H9 (cell line): ENCODE data around the gene VAV3. TPM values are rescaled to one million over a fixed set of nuclear protein-coding genes. Genes with fewer than 3 reads are reported as not detected.

Source experiments
- DNase-seq: peaks from one replicate; pipeline ENCODE4 v3.0.0-alpha.2; 2017
- H2AFZ ChIP-seq: one replicate; pipeline ENCODE4 v1.6.1; 2013; ENCODE audit warnings: mild to moderate bottlenecking, low read length, control low read depth, moderate library complexity
- H2AK5ac ChIP-seq: 2 replicates; pipeline ENCODE4 v1.6.1; 2013; ENCODE audit warnings: low read length, control low read depth, mixed read lengths; ENCODE audit not compliant: insufficient read length
- H2BK120ac ChIP-seq: one replicate; pipeline ENCODE4 v1.6.1; 2013; ENCODE audit warnings: low read depth, mild to moderate bottlenecking, low read length, control low read depth, inconsistent platforms; ENCODE audit not compliant: poor library complexity, severe bottlenecking
- H2BK12ac ChIP-seq: 2 replicates; pipeline ENCODE4 v1.6.1; 2013; ENCODE audit warnings: low read length, control low read depth, mixed read lengths, low read depth; ENCODE audit not compliant: insufficient read length
- H2BK15ac ChIP-seq: 2 replicates; pipeline ENCODE4 v1.6.1; 2013; ENCODE audit warnings: low read depth, low read length, control low read depth
- H2BK20ac ChIP-seq: one replicate; pipeline ENCODE4 v1.6.1; 2013; ENCODE audit warnings: low read depth, mild to moderate bottlenecking, low read length, control low read depth, inconsistent platforms; ENCODE audit not compliant: poor library complexity, severe bottlenecking
- H2BK5ac ChIP-seq: 2 replicates; pipeline ENCODE4 v1.6.1; 2013; ENCODE audit warnings: low read length, control low read depth, mixed read lengths; ENCODE audit not compliant: insufficient read length
- H3K14ac ChIP-seq: 2 replicates; pipeline ENCODE4 v1.6.1; 2013; ENCODE audit warnings: low read length, control low read depth; ENCODE audit not compliant: insufficient read depth
- H3K18ac ChIP-seq: 2 replicates; pipeline ENCODE4 v1.6.1; 2013; ENCODE audit warnings: low read depth, mild to moderate bottlenecking, mixed read lengths, low read length, control low read depth; ENCODE audit not compliant: insufficient read length
- H3K23ac ChIP-seq: 2 replicates; pipeline ENCODE4 v1.6.1; 2013; ENCODE audit warnings: low read length, control low read depth, mixed read lengths, low read depth; ENCODE audit not compliant: insufficient read length
- H3K23me2 ChIP-seq: 2 replicates; pipeline ENCODE4 v1.6.1; 2013; ENCODE audit warnings: low read depth, mild to moderate bottlenecking, mixed read lengths, low read length, control low read depth; ENCODE audit not compliant: insufficient read length, poor library complexity, severe bottlenecking
- H3K27ac ChIP-seq: 2 replicates; pipeline ENCODE4 v1.5.1; 2013; ENCODE audit warnings: low read length, control low read depth, mixed read lengths, low read depth; ENCODE audit not compliant: insufficient read length
- H3K27me3 ChIP-seq: 2 replicates; pipeline ENCODE4 v1.6.1; 2013; ENCODE audit warnings: low read length, control low read depth, inconsistent platforms; ENCODE audit not compliant: insufficient read depth
- H3K4ac ChIP-seq: 2 replicates; pipeline ENCODE4 v1.6.1; 2013; ENCODE audit warnings: low read depth, mild to moderate bottlenecking, control low read depth, inconsistent platforms, low read length, moderate library complexity
- H3K4me1 ChIP-seq: 2 replicates; pipeline ENCODE4 v1.6.1; 2013; ENCODE audit warnings: low read length, control low read depth, inconsistent platforms; ENCODE audit not compliant: insufficient read depth
- H3K4me2 ChIP-seq: 2 replicates; pipeline ENCODE4 v1.6.1; 2013; ENCODE audit warnings: low read length, control low read depth, mixed read lengths; ENCODE audit not compliant: insufficient read length, insufficient read depth
- H3K56ac ChIP-seq: 2 replicates; pipeline ENCODE4 v1.6.1; 2013; ENCODE audit warnings: low read depth, mild to moderate bottlenecking, mixed read lengths, low read length, control low read depth; ENCODE audit not compliant: insufficient read length
- H3K79me1 ChIP-seq: 2 replicates; pipeline ENCODE4 v1.6.1; 2013; ENCODE audit warnings: low read depth, mild to moderate bottlenecking, moderate library complexity, low read length, control low read depth, inconsistent platforms; ENCODE audit not compliant: insufficient read depth, poor library complexity, severe bottlenecking
- H3K79me2 ChIP-seq: 2 replicates; pipeline ENCODE4 v1.6.1; 2013; ENCODE audit warnings: low read length, control low read depth, inconsistent platforms; ENCODE audit not compliant: insufficient read depth
- H3K9ac ChIP-seq: 2 replicates; pipeline ENCODE4 v1.6.1; 2013; ENCODE audit warnings: low read length, control low read depth, mixed read lengths; ENCODE audit not compliant: insufficient read length; ENCODE audit errors: extremely low read depth
- H3K9me3 ChIP-seq: one replicate; pipeline ENCODE4 v1.6.1; 2013; ENCODE audit warnings: low read depth, low read length, inconsistent platforms; ENCODE audit not compliant: control insufficient read depth
- H3T11ph ChIP-seq: one replicate; pipeline ENCODE4 v1.6.1; 2013; ENCODE audit warnings: mild to moderate bottlenecking, low read length, control low read depth, inconsistent platforms
- H4K20me1 ChIP-seq: one replicate; pipeline ENCODE4 v1.6.1; 2013; ENCODE audit not compliant: control insufficient read depth, insufficient read length, insufficient read depth
- H4K5ac ChIP-seq: 2 replicates; pipeline ENCODE4 v1.6.1; 2013; ENCODE audit warnings: low read depth, mild to moderate bottlenecking, mixed read lengths, low read length, control low read depth; ENCODE audit not compliant: insufficient read length
- H4K8ac ChIP-seq: replicated peaks from 2 replicates; pipeline ENCODE4 v1.6.1; 2013; ENCODE audit warnings: low read length, control low read depth, mixed read lengths, low read depth; ENCODE audit not compliant: insufficient read length
- H4K91ac ChIP-seq: 2 replicates; pipeline ENCODE4 v1.6.1; 2013; ENCODE audit warnings: low read depth, mild to moderate bottlenecking, moderate library complexity, mixed read lengths, low read length, control low read depth; ENCODE audit not compliant: insufficient read length
- H3K27ac Mint-ChIP-seq, 3 experiments: 2 replicates in 2 of 3; 3 replicates in 1 of 3; pipeline ENCODE4 v1.8.0; 2020 to 2021; ENCODE audit warnings: mixed read lengths in 3 of 3, mild to moderate bottlenecking in 1 of 3, moderate library complexity in 1 of 3
- H3K27me3 Mint-ChIP-seq: 2 replicates; pipeline ENCODE4 v1.8.0; 2021; ENCODE audit warnings: low read depth, mild to moderate bottlenecking, moderate library complexity, mixed read lengths
- H3K36me3 Mint-ChIP-seq, 3 experiments: 2 replicates in 2 of 3; 3 replicates in 1 of 3; pipeline ENCODE4 v1.8.0; 2020 to 2021; ENCODE audit warnings: low read depth in 3 of 3, mixed read lengths in 3 of 3; ENCODE audit not compliant: insufficient read depth in 1 of 3
- H3K4me1 Mint-ChIP-seq, 2 experiments: 2 replicates each; pipeline ENCODE4 v1.8.0; 2020; ENCODE audit warnings: mixed read lengths in 2 of 2
- H3K4me3 Mint-ChIP-seq, 2 experiments: 2 replicates in 1 of 2; 3 replicates in 1 of 2; pipeline ENCODE4 v1.8.0; 2020 to 2021; ENCODE audit warnings: mild to moderate bottlenecking in 2 of 2, mixed read lengths in 2 of 2, moderate library complexity in 1 of 2
- H3K9me3 Mint-ChIP-seq, 2 experiments: 2 replicates in 1 of 2; 3 replicates in 1 of 2; pipeline ENCODE4 v1.8.0; 2020; ENCODE audit warnings: mild to moderate bottlenecking in 2 of 2, mixed read lengths in 2 of 2, moderate library complexity in 1 of 2
- WGBS: extraction: QIAGEN DNeasy Blood & Tissue Kit; methylation state at CpG from one replicate; pipeline ENCODE4 v1.1.7; 2013; ENCODE audit warnings: missing lambda C conversion rate, low lambda C conversion rate, mixed read lengths; ENCODE audit not compliant: insufficient read length; ENCODE audit errors: extremely low coverage; 5-methylcytosine and 5-hydroxymethylcytosine counted together
- total RNA-seq: library from RNA; stranded (reverse); gene quantifications from 2 replicates; pipeline ENCODE4 v1.2.1, GENCODE V29; 2021
- TF ChIP-seq, protein P1 (sequence below): fragments of 200-600 bp; sonication (generic); conservative IDR thresholded peaks from 3 replicates; pipeline ENCODE4 v1.8.0; 2021; ENCODE audit warnings: antibody characterized with exemption, mild to moderate bottlenecking

VAV3 gene
- total RNA-seq, 1 experiment from 2014 or later: 5.1 TPM

DNA sequence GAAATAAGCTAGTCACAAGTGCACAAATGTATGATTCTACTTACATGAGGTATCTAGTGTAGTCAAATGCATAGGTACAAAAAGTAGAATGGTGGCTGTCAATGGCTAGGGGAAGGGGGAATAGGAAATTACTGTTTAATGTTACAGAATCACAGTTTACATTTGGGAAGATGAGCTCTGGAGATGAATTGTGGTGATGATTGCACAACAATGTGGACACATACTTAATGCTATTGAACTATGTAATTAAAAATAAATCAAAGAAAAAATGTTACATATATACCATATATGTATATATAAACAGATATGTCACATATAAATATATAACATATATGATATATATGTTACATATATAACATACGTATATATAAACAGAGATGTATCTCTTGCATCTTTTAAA, 39.4 kb downstream of the VAV3 start:
- Histone ChIP-seq H2BK120ac (no peak overlapping the region), H2BK12ac (no peak overlapping the region), H2BK5ac (no peak overlapping the region), H3K4me2 (no peak overlapping the region), H3K4me1 (no peaks in the 10 kb centered on the region; the same call in 1 of the 2 replicates), H3K9ac (no peak overlapping the region), H2BK20ac (no peak overlapping the region), H3K27ac (no peak overlapping the region), H3K18ac (no peak overlapping the region), H3T11ph (no peak overlapping the region), H3K9me3 (no peaks in the 10 kb centered on the region), H4K91ac (no peak overlapping the region), H3K56ac (no peak overlapping the region), H4K8ac (no peak overlapping the region), H3K14ac (no peak overlapping the region), H3K79me1 (peaks cover 4% of the 10 kb centered on the region), H3K27me3 (no peaks in the 10 kb centered on the region), H2AFZ (no peak overlapping the region), H2AK5ac (no peak overlapping the region), H3K79me2 (no peaks in the 10 kb centered on the region; the same call in 1 of the 2 replicates), H3K4ac (no peak overlapping the region), H3K23ac (no peak overlapping the region), H2BK15ac (no peak overlapping the region), H3K23me2 (no peaks in the 10 kb centered on the region), H4K5ac (no peak overlapping the region), H4K20me1 (no peaks in the 10 kb centered on the region)
- TF ChIP-seq, protein P1, sequence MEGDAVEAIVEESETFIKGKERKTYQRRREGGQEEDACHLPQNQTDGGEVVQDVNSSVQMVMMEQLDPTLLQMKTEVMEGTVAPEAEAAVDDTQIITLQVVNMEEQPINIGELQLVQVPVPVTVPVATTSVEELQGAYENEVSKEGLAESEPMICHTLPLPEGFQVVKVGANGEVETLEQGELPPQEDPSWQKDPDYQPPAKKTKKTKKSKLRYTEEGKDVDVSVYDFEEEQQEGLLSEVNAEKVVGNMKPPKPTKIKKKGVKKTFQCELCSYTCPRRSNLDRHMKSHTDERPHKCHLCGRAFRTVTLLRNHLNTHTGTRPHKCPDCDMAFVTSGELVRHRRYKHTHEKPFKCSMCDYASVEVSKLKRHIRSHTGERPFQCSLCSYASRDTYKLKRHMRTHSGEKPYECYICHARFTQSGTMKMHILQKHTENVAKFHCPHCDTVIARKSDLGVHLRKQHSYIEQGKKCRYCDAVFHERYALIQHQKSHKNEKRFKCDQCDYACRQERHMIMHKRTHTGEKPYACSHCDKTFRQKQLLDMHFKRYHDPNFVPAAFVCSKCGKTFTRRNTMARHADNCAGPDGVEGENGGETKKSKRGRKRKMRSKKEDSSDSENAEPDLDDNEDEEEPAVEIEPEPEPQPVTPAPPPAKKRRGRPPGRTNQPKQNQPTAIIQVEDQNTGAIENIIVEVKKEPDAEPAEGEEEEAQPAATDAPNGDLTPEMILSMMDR: no peak
- H3K4me1 Mint-ChIP-seq: peaks cover 4 to 7% of the 10 kb centered on the region in 2 experiments; a peak in 2 of 4 replicates
- no peaks in the 10 kb centered on the region for H3K27me3 Mint-ChIP-seq
- H3K36me3 Mint-ChIP-seq: peaks cover 0 to 4% (median 0%) of the 10 kb centered on the region in 3 experiments; a peak in 3 of 7 replicates
- H3K27ac Mint-ChIP-seq: no peak overlapping the region
- no CpG with 5 or more reads among the region's 1 CpG for WGBS
- H3K4me3 Mint-ChIP-seq: no peak overlapping the region
- no peaks in the 10 kb centered on the region for H3K9me3 Mint-ChIP-seq
- no peak for DNase-seq
